GM21367 (cell line): Measurements from ENCODE around the gene SASH3.
"Not testable (repeated sequence)": the region's sequence is repeated elsewhere in the genome, so short reads cannot be mapped to it uniquely, and the experiment has no call there.

ENCODE experiments used
- ATAC-seq: cut with Tn5 transposase; IDR thresholded peaks from one replicate; pipeline ENCODE4 v1.9.1; 2021; ENCODE audit not compliant: unreplicated experiment

Gene SASH3

DNA sequence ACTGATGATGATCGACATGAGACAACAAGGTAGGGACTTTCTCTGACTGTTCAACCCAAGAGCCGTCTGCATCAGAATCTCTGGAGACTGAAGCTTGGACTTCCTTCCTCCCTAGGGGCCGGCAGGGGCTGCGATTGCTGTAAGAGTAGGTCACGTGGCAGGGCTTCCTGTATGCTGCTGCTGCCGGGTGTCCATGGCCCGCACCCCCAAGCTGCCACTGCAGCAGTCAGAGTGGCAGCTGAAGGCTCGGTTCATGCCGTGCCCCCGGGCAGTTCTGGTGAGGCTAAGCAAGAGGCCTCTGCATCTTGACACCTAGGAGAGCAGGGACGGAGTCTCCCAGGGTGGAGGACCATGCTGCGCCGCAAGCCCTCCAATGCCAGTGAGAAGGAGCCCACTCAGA, at the start of gene SASH3:
SASH3 (plus strand) TSS at position 203 of the 400 bp plus-strand sequence; CDS start at position 352, 149 bp downstream.
- peak; percentile 23 for ATAC-seq

DNA sequence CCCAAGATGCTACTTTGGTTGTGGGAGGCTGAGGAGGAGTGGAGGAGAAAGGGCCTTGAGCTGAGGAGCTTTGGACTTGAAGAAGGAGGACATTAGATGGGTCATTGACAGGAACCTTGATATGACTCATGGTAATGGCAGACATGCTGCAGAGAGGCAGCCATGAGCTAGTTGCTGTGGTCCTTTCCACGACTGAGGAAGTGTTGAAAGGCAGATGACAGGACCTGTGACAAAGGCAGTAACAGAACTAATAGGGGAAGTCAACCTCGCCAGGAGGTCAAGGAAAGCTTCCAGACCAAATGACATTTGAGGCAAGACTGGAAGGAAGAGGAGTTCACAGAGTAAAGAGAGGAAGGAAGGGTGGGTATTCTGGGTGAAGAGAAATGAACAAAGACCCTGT, 48.5 kb upstream of the SASH3 start:
- no peak for ATAC-seq

DNA sequence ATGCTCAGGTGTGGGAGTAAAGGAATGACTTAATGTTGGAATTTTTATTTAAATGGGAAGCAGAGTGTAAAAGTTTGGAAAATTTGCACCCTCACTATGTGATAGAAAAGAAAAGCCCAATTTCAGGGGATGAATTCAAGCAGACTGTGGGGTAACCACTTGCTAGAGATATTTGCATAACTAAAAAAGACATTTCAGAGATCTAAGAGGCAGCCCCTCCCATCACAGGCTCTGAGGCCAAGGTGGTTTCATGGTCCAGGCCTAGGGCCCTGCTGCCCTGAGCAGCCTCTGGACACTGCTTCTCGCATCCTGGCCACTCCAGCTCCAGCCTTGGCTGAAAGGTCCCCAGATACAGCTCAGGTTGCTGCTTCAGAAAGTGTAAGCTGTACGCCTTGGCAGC, 46.9 kb upstream of the SASH3 start:
- ATAC-seq, result no peak

DNA sequence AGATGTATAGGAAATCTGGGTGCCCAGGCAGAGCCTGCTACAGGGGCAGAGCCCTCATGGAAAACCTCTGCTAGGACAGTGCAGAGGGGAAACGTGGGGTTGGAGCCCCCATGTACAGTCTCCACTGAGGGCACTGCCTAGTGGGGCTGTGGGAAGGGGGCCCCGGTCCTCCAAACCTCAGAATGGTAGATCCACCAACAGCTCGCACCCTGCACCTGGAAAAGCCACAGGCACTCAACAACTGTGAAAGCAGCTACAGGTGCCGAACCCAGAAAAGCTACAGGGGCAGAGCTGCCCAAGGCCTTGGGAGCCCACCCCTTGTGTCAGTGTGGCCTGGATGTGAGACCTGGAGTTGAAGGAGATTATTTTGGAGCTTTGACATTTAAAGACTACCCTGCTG, 46.4 kb upstream of the SASH3 start:
- ATAC-seq, result no peak

DNA sequence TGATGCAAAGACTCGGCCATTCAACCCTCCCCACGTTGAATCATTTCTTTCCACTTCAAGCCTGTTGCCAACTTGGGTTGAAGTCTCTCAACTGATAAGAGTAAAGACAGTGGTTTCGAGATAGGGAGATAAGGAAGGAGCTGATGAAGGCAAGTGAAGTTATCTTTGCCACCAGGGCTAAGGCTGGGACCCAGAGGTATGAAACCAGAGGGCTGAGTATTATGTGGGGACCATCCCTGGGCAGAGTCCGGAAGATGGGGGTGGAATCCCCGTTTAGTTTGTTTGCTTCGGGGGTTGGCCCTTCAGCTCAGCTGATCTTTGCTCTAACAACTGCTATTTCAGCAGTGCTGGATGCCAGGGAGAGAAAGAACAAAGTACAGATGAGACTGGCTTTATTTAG, 43.3 kb upstream of the SASH3 start:
- no peak for ATAC-seq

DNA sequence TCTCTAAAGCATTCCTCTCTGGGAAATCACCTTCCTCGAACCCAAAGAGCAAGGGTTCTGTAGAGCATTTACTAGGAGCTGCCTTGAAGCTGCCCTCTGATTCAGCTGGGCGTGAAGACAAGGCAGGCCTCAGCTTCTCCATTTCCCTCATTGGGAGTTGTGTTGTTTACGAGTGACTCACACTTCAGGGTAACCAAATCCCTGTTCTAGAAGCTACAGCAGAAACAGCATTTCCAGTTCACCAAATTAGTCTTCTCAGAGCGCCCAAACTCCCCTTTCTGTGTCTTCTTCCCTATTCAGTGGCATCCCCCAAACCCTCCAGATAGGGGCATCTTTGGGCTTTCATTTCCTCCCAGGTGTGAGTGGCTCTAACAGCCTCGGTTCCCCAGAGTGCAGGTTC, 41.8 kb upstream of the SASH3 start:
- no peak for ATAC-seq

DNA sequence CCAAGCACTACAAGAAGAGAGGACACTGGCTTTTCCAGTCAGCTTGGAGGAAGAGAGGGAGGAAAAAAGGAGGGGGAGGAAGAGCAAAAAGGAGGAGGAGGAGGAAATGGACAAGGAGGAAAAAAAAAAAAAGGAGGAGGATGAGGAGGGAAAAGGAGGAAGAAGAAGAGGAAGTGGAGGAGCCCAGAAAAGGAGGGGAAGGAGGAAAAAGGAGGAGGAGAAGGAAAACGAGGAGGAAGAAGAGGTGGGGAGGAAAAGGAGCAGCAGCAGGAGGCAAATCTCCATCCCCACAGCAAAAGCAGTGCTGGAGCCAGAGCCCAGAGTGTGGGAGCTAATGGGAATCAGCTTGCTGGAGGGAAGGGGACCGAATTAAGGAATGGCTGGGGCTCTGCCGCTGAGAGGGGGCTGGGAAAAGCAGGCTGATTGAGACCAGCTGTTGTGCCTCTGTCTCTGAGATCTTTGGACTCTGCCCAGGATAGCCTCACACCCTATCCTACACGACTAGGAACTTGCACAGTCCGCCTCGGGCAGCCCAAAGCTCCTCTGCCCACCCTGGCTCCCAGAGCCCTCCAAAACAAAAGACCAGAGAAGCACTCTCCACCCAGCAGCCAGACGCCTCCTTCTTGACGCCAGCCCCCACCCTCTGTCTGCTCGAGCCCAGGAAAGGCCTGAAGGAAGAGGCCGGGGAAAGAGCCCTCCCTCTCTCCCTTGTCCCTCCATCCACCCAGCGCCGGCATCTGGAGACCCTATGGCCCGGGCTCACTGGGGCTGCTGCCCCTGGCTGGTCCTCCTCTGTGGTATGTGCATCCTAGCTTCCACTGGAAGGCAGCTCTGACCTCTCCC, 41.1 kb upstream of the SASH3 start, which contains the start of gene XPNPEP2:
XPNPEP2 (plus strand) TSS at position 514 of the 843 bp plus-strand sequence; CDS start at position 749, 235 bp downstream.
- no peak for ATAC-seq

DNA sequence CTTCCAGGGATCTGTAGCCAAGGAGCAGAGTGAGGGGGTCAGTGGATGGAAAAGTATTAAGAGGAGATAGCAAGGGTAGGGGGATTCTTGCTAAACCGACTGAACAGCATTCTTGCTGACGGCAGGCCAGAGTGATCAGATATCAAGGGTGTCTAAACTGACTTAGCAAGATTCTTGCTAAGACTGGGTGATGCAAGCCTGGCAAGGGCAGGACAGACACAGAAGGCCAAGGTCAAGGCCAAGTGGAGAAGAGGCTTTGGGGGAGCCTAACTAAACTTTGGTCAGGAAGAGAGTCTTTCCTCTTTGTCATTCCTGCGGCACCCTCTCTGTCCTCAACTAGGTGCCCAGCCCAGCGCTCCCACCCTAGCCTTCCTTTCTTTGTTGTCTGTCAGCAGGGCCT, 40.2 kb upstream of the SASH3 start:
- no peak for ATAC-seq

DNA sequence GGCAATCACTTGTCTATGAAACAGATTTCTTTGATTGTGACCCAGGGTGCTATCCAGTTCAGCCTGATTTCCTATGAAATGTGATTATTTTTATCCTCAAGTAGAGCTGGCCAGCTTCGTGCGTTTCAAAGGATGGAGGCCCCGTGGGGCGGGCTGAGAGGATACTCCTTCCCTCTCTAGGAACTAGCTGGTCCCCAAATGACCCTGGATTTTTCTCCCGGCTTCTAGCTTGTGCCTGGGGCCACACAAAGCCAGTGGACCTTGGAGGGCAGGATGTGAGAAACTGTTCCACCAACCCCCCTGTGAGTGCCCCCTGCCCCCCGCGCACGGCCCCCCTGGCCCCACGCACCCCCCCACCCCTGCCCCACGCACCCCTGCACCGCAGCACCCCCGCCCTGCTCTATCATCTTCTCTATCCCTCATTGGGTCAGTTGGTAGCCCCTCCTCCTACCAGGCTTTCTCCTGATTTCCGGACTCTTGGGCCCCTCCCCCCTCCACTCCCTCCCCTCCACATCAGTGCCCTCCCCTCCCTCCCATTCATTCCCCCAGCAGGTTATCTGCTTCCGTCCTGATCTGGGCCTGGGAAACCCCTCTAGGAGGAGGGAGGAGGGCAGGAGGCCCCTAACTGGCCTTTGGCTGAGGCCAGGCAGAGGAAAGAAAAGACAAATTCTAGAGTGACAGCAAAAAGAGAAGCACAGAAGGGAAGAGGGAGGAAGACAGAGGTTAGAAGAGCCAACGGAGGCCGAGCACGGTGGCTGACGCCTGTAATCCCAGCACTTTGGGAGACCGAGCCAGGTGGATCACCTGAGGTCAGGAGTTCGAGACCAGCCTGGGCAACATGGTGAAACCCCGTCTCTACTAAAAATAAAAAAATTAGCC, 37.6 kb upstream of the SASH3 start:
- ATAC-seq, result no peak

DNA sequence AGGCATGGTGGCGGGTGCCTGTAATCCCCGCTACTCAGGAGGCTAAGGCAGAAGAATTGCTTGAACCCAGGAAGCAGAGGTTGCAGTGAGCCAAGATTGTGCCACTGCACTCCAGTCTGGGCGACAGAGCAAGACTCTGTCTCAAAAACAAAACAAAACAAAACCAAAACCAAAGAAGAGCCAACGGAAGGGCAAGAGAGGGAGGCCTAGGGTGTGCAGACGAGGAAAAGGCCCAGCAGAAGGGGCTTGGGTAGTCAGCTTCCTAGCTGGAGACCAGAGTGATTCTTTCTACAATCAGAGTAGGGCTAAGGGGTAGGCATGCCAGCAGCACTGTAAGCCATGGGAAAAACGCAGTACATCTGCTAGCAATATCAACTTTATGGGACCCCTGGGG, 37.0 kb upstream of the SASH3 start:
- ATAC-seq, result not testable (repeated sequence)

DNA sequence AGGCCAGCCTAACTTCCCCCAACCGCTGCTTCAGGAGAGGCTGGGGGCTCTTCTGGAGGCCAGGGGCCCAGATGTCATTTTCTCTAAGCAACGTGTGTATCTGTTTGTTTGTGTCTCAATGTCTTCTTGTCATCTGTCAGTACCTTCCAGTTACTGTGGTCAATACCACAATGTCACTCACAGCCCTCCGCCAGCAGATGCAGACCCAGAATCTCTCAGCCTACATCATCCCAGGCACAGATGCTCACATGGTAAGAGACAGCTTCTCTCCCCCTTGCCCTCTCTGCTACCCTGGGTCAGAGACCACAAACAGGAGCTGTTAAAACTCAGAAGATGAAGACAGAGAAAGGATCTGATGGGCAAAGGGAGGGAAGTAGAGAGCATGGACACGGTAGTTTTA, 35.9 kb upstream of the SASH3 start:
- ATAC-seq, result no peak

DNA sequence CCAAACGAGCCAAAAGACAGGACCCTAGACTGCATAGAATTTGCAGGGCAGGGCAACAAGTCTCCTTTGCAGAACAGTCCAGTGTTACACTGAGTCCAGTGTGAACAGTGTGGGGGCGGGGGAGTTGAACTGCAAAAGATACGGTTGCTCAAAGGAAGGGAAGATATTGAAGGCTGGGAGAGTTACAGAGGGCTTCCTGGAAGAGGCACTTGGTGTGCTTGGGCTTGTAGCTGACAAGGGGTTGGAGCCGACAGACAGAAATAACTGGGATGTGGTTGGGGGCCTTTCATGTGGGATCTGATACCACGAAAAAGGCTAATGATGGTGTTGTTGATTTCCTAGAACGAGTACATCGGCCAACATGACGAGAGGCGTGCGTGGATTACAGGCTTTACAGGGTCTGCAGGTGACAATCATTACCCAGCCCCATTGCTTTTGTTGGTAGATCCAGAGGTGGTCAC, 34.9 kb upstream of the SASH3 start:
- no peak for ATAC-seq

DNA sequence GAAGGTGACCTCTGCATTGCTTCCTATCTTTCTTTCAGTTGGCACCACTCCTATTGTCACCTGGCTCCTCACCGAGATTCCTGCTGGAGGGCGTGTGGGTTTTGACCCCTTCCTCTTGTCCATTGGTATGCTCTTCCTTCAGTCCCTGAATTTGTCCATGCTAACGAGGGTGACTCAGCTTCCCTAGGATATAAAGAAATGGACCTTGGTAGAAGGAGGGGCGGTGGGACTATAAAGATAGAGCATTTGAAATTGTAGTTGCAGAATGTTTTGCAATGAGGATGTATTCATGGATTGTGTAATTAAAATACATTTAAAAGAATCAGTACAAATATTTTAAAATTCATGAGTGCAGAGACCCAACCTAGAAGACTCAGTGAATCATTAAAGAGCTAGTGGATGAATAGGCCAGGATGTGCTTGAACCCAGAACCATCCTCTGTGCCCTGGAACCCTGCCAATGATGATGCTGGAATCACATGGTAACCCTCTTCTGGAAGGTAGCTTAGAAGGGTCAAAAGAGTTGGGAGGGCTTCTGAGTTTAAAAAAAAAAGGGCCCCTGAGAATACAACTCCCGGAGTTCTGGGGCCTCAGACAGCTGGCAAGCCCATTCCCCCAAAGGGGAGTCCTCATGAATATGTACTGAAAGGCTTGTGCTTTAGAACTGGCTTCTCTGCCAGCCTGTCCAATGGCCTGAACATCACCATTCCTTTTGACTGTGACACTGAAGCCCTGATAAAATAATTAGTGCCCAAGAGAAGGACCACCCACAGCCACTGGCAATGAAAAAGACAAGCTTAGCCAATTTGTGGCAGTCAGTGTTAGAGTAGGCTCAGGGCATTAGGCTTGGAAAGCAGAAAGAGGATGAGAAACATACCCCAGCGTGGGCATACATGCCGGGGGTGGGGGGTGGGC, 32.9 kb upstream of the SASH3 start:
- ATAC-seq, result no peak

DNA sequence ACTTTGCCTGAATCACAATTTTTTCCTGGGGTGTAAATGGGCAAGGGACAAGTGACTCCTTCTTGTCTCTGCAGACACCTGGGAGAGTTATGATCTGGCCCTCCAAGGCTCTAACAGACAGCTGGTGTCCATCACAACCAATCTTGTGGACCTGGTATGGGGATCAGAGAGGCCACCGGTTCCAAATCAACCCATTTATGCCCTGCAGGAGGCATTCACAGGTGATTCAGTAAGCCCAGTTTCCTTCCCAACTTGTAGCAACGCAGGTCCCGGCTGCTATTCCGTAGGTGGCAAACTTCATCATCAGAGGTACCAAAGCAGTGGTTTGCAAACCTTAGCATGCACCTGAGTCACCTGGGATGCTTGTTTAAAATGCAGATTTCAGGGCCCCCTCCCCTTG, 32.2 kb upstream of the SASH3 start:
- ATAC-seq, result no peak

DNA sequence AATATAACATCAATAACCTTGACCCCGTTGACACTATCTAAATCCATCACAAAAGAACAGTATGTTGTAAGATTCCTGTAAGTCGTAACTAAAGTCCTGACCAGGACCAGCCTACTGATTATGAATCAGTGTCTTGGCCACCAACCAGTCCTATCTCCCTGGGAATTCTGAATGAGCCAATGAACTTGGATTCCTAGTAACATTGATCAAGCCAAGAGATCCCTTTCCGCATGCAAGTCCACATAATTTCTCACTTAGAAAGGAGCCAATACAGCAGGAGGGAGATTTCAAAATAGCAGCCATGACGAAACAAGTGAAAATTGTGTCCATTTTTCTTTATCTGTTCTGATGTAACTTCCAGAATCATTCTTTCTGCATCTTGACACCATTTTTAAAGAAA, 31.4 kb upstream of the SASH3 start:
- ATAC-seq, result no peak

DNA sequence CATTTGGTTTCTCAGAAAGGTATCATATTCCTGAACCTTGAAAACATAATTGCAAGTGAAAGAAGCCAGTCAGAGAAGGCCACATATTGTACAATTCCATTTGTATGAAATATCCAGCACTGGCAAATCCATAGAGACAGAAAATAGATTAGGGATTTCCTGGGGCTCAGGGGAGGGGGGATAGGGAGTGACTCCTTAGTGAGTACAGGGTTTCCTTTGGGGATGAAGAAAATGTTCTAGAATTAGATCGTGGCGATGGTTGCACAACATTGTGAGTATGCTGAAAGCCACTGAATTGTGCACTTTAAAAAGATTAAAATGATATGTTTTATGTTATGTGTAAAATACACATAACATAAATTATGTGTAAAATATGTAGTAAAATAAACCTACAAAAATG, 30.7 kb upstream of the SASH3 start:
- no peak for ATAC-seq

DNA sequence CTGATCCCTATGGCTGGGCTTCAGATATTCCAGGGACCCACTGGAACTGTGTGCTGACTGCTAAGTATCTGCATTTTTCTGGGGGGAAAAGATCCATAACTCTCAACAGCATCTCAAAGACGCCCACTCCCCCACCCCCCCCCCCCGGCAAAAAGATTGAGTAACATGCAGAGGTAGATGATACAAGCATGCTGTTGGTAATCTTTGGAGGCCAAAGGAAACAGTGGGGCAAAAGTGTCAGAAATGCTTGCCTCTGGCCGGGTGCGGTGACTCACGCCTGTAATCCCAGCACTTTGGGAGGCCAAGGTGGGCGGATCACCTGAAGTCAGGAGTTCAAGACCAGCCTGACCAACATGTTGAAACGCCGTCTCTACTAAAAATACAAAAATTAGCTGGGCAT, 28.8 kb upstream of the SASH3 start:
- ATAC-seq, result no peak

DNA sequence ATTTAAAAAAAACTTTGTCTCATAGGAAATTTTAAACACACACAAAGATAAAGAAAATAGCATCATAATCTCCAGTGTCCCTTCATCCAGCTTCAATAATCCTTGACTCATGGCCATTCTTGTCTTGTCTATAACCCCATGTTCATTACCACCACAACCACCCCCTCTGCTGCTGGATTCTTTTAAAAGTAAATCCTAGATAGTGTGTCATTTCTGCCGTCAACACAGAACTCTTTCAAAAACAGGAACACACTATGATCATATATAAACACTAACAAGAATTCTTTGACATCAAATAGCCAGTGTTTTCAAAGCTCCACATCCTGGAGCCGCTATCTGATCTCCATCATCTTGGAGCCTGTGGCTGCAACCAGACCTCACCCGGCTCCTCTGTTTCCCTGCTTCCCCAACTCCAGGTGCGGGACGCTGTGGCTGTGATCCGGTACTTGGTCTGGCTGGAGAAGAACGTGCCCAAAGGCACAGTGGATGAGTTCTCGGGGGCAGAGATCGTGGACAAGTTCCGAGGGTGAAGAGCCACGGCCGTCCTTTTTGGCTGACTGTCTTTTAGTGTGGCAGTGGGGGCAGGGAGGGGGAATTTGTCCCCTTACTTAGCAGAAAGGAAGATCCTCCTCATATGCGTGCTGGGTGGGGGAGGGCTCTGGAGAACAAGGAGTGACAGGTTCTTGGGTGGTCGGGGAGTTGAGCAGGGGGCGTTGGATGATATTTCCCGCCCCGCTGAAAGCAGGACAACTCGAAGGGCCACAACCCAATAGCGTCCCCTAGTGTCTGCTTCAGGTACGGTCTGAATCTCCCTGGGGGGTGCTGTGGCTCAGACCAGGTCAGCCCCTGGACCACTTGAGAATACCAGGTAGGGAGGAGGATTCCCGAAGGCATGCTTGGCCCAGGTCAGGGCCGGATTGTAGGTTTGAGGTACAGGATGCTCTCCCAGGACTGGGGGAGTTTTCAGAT, 25.4 kb upstream of the SASH3 start:
- ATAC-seq, result no peak

DNA sequence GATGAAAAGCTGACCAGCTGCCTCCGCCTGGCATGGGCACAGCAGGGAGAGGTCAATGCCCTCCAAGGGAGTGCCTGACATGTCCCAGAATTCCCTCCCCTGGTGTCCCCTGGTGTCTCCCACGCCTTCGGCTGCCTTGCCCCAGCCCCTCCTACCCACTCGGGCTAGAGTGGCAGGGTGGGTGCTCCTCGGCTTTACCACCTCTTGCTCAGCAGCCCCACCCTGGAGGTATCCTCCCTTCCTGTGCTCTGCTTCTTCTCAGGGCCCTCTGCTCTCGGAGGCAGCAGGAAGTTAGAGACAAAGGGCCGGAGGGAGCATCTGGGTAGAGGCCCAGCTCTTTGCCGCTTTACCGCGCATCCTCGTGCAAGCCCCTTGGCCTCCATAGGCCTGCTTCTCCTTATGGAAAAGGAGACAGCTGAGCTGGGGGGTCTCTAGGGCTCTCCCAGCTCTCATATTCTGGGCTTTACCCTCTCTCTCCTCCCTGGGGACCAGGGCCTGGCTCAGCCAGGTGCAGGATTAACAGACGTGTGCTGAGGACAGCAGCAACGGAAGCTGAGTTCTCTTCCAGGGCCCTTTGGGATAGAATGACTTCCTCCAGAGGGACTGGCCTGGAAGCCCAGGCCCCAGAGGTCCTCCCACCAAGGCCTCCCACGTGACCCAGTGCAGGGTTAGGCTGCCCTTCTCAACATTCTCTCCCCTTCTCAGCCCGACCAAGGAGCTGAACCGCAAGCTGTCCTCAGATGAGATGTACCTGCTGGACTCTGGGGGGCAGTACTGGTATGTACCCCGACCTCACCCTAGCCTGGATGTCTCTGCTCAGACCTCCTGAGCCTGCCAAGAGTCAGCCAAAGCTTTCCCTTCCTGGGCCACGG, 23.7 kb upstream of the SASH3 start:
- ATAC-seq, result no peak
